Hepatocyte (in vitro differentiated cells): ENCODE results near the gene SMIM5.

Experiments
- EZH2 ChIP-seq: fragments of 200-600 bp; sonication (generic); IDR thresholded peaks from 2 replicates; pipeline ENCODE4 v1.6.1; 2016; ENCODE audit warnings: antibody characterized with exemption, mild to moderate bottlenecking, borderline replicate concordance
- EZH2phosphoT487 ChIP-seq: fragments of 200-600 bp; sonication (generic); IDR thresholded peaks from one replicate; pipeline ENCODE4 v1.6.1; 2018; ENCODE audit warnings: antibody characterized with exemption, mild to moderate bottlenecking, low read depth, moderate library complexity; ENCODE audit not compliant: unreplicated experiment, severe bottlenecking
- TF ChIP-seq, protein P1 (sequence below): fragments of 200-600 bp; sonication (generic); IDR thresholded peaks from 2 replicates; pipeline ENCODE4 v1.5.1; 2016; ENCODE audit warnings: antibody characterized with exemption, mild to moderate bottlenecking; ENCODE audit not compliant: poor library complexity

- TF ChIP-seq, protein P1, sequence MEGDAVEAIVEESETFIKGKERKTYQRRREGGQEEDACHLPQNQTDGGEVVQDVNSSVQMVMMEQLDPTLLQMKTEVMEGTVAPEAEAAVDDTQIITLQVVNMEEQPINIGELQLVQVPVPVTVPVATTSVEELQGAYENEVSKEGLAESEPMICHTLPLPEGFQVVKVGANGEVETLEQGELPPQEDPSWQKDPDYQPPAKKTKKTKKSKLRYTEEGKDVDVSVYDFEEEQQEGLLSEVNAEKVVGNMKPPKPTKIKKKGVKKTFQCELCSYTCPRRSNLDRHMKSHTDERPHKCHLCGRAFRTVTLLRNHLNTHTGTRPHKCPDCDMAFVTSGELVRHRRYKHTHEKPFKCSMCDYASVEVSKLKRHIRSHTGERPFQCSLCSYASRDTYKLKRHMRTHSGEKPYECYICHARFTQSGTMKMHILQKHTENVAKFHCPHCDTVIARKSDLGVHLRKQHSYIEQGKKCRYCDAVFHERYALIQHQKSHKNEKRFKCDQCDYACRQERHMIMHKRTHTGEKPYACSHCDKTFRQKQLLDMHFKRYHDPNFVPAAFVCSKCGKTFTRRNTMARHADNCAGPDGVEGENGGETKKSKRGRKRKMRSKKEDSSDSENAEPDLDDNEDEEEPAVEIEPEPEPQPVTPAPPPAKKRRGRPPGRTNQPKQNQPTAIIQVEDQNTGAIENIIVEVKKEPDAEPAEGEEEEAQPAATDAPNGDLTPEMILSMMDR: no peak
- TF ChIP-seq EZH2 (no peak), EZH2phosphoT487 (no peak)
Measured at GRCh38 chr17:75632428-75632827, 806 bp upstream of the SMIM5 start.
